HCT116 (cell line): ENCODE data around the gene IRF2. TPM values are rescaled to one million over a fixed set of nuclear protein-coding genes. Genes with fewer than 3 reads are reported as not detected.
"Not testable (repeated sequence)": the region's sequence is repeated elsewhere in the genome, so short reads cannot be mapped to it uniquely, and the experiment has no call there.

Experiments
- ATAC-seq: fragments of 200-7000 bp; cut with Tn5 transposase; 2 replicates; pipeline ENCODE4 v1.9.1; 2020; ENCODE audit warnings: mild to moderate bottlenecking, moderate library complexity
- BruUV-seq: library from RNA; stranded (reverse); fragments of 400-500 nt; replicated peaks from 2 replicates; lab custom pipeline; 2021; lab: Mats Ljungman, UMichigan
- CTCF ChIA-PET: fragments of 300-600 bp; sonication (Branson Sonifier 250); formaldehyde crosslinking; loops from one replicate; lab custom pipeline; 2021; ENCODE audit warnings: antibody characterized with exemption; lab: Charles Lee
- POLR2A ChIA-PET: fragments of 300-600, 350-600 bp; sonication (Branson Sonifier 250); formaldehyde crosslinking; loops from one replicate; lab custom pipeline; 2021; ENCODE audit warnings: antibody characterized with exemption; lab: Charles Lee
- RAD21 ChIA-PET, 2 experiments: fragments of 300-600 bp; sonication (Branson Sonifier 250); formaldehyde crosslinking; loops; one replicate each; lab custom pipeline; 2023; ENCODE audit warnings: low total read pairs in 2 of 2; ENCODE audit not compliant: uncharacterized antibody in 2 of 2, unreplicated experiment in 2 of 2, low non-redundant PET in 1 of 2; lab: Charles Lee
- DNase-seq: peaks from one replicate; pipeline ENCODE4 v3.0.0-alpha.2; 2010; ENCODE audit warnings: low read depth, low spot score
- H2AFZ ChIP-seq: fragments of 200-600 bp; shearing (Covaris generic), sonication (generic); 2 replicates; pipeline ENCODE4 v1.6.1; 2017; ENCODE audit warnings: low read depth, mixed run types, mixed read lengths, antibody characterized with exemption, low read length; ENCODE audit not compliant: poor library complexity, severe bottlenecking
- H3K27ac ChIP-seq: 2 replicates; pipeline ENCODE4 v1.5.1; 2012; ENCODE audit warnings: low read depth, low read length
- H3K27me3 ChIP-seq: fragments of 200-600 bp; sonication (generic); 2 replicates; pipeline ENCODE4 v1.6.1; 2016; ENCODE audit warnings: mixed run types, low read length, mixed read lengths; ENCODE audit not compliant: insufficient read depth
- H3K36me3 ChIP-seq, 2 experiments: fragments of 200-500 bp in 1 of 2; fragments of 200-600 bp in 1 of 2; sonication (Bioruptor generic) in 1 of 2; sonication (generic) in 1 of 2; 2 replicates each; pipeline versions ENCODE4 v1.5.1 to v1.6.1; 2014 to 2016; ENCODE audit warnings: low read length in 2 of 2, inconsistent platforms in 1 of 2, mixed read lengths in 1 of 2, mixed run types in 1 of 2; ENCODE audit not compliant: insufficient read depth in 2 of 2, control insufficient read depth in 1 of 2
- H3K4me1 ChIP-seq, 2 experiments: fragments of 200-600 bp in 1 of 2; sonication (generic) in 1 of 2; 2 replicates each; pipeline versions ENCODE4 v1.5.1 to v1.6.1; 2012 to 2017; ENCODE audit warnings: low read length in 2 of 2, inconsistent platforms in 1 of 2, mild to moderate bottlenecking in 1 of 2, mixed read lengths in 1 of 2, mixed run types in 1 of 2, moderate library complexity in 1 of 2; ENCODE audit not compliant: insufficient read depth in 2 of 2, control insufficient read depth in 1 of 2
- H3K4me2 ChIP-seq: fragments of 200-600 bp; sonication (generic); 2 replicates; pipeline ENCODE4 v1.6.1; 2017; ENCODE audit warnings: mixed run types, low read length, mixed read lengths
- H3K4me3 ChIP-seq, 2 experiments: fragments of 200-600 bp in 1 of 2; sonication (generic) in 1 of 2; replicated peaks in 1 of 2; 2 replicates each; pipeline ENCODE4 v1.5.1; 2011 to 2016; ENCODE audit warnings: low read length in 2 of 2, control low read depth in 1 of 2, low read depth in 1 of 2, mild to moderate bottlenecking in 1 of 2, mixed read lengths in 1 of 2, mixed run types in 1 of 2
- H3K79me2 ChIP-seq: fragments of 200-600 bp; sonication (generic); 2 replicates; pipeline ENCODE4 v1.6.1; 2017; ENCODE audit warnings: mild to moderate bottlenecking, mixed run types, low read length, moderate library complexity, mixed read lengths; ENCODE audit not compliant: insufficient read depth
- H3K9ac ChIP-seq: fragments of 200-600 bp; sonication (generic); 2 replicates; pipeline ENCODE4 v1.6.1; 2016; ENCODE audit warnings: low read length, mixed read lengths
- H3K9me2 ChIP-seq: fragments of 200-600 bp; sonication (generic), shearing (Covaris generic); 2 replicates; pipeline ENCODE4 v1.6.1; 2017; ENCODE audit warnings: mixed run types, mild to moderate bottlenecking, moderate library complexity; ENCODE audit not compliant: insufficient read depth
- H3K9me3 ChIP-seq, 2 experiments: fragments of 200-500 bp in 1 of 2; fragments of 200-600 bp in 1 of 2; sonication (Bioruptor generic) in 1 of 2; sonication (generic) in 1 of 2; 2 replicates each; pipeline ENCODE4 v1.6.1; 2014 to 2017; ENCODE audit warnings: low read length in 2 of 2, mixed read lengths in 2 of 2, inconsistent platforms in 1 of 2, low read depth in 1 of 2, mild to moderate bottlenecking in 1 of 2, mixed run types in 1 of 2, moderate library complexity in 1 of 2; ENCODE audit not compliant: control insufficient read depth in 1 of 2, insufficient read depth in 1 of 2
- H4K20me1 ChIP-seq: fragments of 200-600 bp; sonication (generic), shearing (Covaris generic); 2 replicates; pipeline ENCODE4 v1.6.1; 2017; ENCODE audit warnings: mixed run types, mild to moderate bottlenecking, moderate library complexity; ENCODE audit not compliant: insufficient read depth
- MAX ChIP-seq: IDR thresholded peaks from 2 replicates; pipeline ENCODE4 v1.6.1; 2012
- POLR2AphosphoS5 ChIP-seq: IDR thresholded peaks from 2 replicates; pipeline ENCODE4 v1.6.1; 2011; ENCODE audit warnings: mild to moderate bottlenecking, low read depth, low read length, moderate library complexity
- SP1 ChIP-seq: IDR thresholded peaks from 2 replicates; pipeline ENCODE4 v1.6.1; 2012; ENCODE audit warnings: low read depth
- YY1 ChIP-seq: IDR thresholded peaks from 2 replicates; pipeline ENCODE4 v1.6.1; 2011; ENCODE audit warnings: low read length, low read depth, moderate library complexity, mild to moderate bottlenecking; ENCODE audit not compliant: insufficient replicate concordance; ENCODE audit errors: extremely low read depth
- ZBTB33 ChIP-seq: IDR thresholded peaks from 2 replicates; pipeline ENCODE4 v1.6.1; 2011; ENCODE audit warnings: mild to moderate bottlenecking, low read length, moderate library complexity; ENCODE audit not compliant: insufficient replicate concordance; ENCODE audit errors: extremely low read depth
- ZNF274 ChIP-seq: fragments of 200-500 bp; sonication (Bioruptor generic); IDR thresholded peaks from 2 replicates; pipeline ENCODE4 v1.6.1; 2014; ENCODE audit warnings: mild to moderate bottlenecking, low read depth, low read length, inconsistent platforms
- intact Hi-C: fragments of 100-400 bp; cut with micrococcal nuclease; formaldehyde crosslinking; loops from 2 replicates; pipeline ENCODE4 v1.10.0; 2022
- total RNA-seq: library from RNA; stranded (reverse); gene quantifications from one replicate; pipeline ENCODE4 v1.2.1, GENCODE V29; 2021; ENCODE audit not compliant: unreplicated experiment

IRF2 gene
- total RNA-seq, 1 experiment from 2014 or later, result 10.6 TPM

- no TSS peak for BruUV-seq
- no peak overlapping the region for H3K4me3 ChIP-seq
- ChIA-PET POLR2A (no interaction called here), RAD21 (no interaction called here), CTCF (no interaction called here)
- H3K9me3 ChIP-seq, result no peaks in the 10 kb centered on the region
- H2AFZ ChIP-seq, result no peak overlapping the region
- H3K4me1 ChIP-seq, result peaks cover 0 to 6% of the 10 kb centered on the region in 2 experiments; a peak in 2 of 4 replicates
- no peaks in the 10 kb centered on the region for H4K20me1 ChIP-seq
- no peak overlapping the region for H3K9ac ChIP-seq
- no peaks in the 10 kb centered on the region for H3K27me3 ChIP-seq
- H3K9me2 ChIP-seq, result no peaks in the 10 kb centered on the region
- no peaks in the 10 kb centered on the region for H3K36me3 ChIP-seq
- no peaks in the 10 kb centered on the region for H3K79me2 ChIP-seq
- ATAC-seq (no peak), DNase-seq (no peak)
- no peak overlapping the region for H3K4me2 ChIP-seq
- no peak overlapping the region for H3K27ac ChIP-seq
- TF ChIP-seq ZNF274, result no peak
- no peak for TF ChIP-seq MAX
- TF ChIP-seq YY1, result no peak
- TF ChIP-seq ZBTB33, result no peak
- TF ChIP-seq SP1, result no peak
- TF ChIP-seq POLR2AphosphoS5, result no peak
- intact Hi-C loops, result no loop called here
Measured at GRCh38 chr4:184346682-184347081, 127.7 kb downstream of the IRF2 start.

- intact Hi-C loops, H2AFZ ChIP-seq, ATAC-seq, H3K9me2 ChIP-seq, H3K4me2 ChIP-seq, H3K36me3 ChIP-seq, H3K79me2 ChIP-seq, POLR2A ChIA-PET, BruUV-seq, H4K20me1 ChIP-seq, H3K4me1 ChIP-seq, RAD21 ChIA-PET, H3K27me3 ChIP-seq, H3K9me3 ChIP-seq, CTCF ChIA-PET, H3K9ac ChIP-seq, H3K27ac ChIP-seq, H3K4me3 ChIP-seq, DNase-seq: not testable (repeated sequence)
Measured at GRCh38 chr4:184346273-184346672, 128.1 kb downstream of the IRF2 start.
